NCI-H510A (cell line): ENCODE results near the gene SLC12A7.
"Not testable (repeated sequence)": the region's sequence is repeated elsewhere in the genome, so short reads cannot be mapped to it uniquely, and the experiment has no call there.

ENCODE experiments used
- DNase-seq: peaks from one replicate; lab custom pipeline; 2025; lab: John Stamatoyannopoulos, UW

Gene SLC12A7

DNA sequence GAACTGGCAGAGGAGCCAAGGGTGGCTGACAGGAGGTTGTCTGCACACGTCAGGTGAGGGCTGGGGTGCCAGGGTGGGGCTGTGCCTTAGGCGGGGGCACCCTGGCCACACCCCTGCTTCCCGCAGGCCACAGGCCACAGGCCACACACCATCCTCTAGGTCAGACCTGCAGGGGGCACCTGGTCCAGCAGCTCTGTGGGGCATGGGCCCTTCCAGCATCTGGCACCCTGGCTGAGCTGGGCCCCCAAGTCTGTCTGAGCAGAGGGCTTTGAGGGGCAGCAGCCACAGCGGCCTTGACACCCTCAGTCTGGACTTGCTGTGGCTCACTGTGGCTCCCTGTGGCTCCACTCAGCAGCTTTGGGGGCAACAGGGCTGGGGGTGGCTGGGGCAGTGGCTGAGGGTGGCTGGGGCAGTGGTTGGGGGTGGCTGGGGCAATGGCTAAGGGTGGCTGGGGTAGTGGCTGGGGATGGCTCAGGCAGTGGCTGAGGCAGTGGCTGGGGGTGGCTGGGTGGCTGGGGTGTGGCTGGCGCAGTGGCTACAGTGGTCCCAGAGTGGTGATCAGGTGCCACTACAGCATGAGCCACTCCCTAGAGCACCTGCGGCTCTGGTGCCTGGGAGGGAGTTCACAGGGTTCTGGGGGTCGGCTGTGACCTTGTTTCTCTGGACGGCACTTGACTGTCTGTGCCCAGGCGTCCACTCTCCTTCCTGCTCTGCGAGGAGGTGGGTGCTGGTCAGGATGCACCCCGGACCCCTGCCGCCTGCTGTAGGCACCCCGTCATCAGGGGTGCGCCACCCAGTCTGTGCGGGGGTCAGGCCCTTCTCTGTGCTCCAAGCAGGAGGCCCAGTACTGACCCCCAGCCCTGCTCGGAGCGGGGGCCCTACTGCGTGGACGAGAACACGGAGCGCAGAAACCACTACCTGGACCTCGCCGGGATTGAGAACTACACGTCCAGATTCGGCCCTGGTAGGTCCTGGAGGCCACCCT is 76.2 kb downstream of the SLC12A7 start:
- no peak for DNase-seq

DNA sequence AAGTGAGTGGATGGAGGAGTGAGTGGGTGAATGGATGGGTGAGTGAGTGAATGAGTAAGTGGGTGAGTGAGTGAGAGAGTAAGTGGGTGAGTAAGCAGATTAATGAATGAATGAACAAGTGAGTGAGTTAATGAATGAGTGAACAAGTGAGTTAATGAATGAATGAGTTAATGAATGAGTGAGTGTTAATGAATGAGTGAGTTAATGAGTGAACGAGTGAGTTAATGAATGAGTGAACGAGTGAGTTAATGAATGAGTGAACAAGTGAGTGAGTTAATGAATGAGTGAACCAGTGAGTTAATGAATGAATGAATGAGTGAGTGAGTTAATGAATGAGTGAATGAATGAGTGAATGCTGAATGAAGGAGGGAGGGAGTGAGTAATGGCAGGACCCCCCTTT is 76.9 kb downstream of the SLC12A7 start:
- no peak for DNase-seq

DNA sequence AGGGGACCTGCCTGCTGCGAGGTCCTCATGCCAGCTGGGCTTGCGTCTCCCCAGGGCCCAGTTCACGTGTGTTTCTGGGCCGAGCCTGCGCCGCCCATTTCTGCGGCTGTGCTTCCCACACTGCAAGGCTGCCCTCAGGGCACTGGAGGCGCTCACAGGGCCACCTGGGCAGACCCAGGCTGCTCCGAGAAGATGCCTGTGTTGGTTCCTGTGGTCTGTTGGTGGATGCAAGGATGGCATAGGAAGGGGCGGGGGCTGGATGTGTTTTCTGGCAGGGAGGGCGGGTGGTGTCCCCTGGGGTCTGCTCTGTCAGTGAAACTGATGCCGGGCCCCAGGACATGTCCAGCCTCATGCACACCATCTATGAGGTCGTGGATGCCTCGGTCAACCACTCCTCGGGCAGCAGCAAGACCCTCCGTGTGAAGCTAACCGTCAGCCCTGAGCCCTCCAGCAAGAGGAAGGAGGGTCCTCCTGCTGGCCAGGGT is 77.4 kb downstream of the SLC12A7 start:
- DNase-seq = no peak

DNA sequence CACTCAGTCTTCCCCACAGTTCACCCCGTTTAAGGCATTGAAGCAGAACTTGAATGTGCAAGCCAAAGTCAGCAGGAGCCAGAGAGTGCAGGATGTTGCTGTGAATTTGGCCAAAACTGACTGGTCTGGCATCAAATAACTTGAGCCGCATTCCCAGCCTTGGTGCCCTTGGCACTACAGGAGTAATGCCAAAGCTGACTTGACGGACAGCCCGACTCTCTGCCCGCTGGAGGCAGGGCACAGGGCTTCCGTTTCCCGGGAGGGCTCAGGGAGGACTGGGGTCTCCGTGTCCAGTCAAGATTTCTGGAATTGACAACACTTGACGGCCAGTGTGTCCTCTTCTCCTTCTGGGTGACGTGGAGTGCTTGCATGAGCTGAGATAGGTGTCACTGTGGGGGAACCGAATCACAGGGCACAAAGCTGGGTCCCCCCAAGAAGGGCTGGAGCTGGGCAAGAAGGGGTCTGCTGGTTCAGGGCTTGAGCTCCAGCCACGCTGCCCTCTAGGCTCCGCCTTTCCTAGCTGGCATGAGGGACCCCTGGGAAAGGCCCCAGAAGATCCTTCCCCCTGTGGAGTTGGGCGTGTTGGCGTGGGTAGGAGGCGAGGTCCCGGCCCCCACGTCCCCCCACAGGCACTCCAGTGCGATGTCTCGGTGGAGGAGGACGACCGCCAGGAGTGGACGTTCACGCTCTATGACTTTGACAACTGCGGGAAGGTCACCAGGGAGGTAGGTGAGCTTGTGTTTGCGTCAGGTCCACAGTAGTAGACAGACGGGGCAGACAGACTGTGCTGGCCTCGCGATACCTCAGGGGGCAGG is 78.0 kb downstream of the SLC12A7 start:
- no peak for DNase-seq

DNA sequence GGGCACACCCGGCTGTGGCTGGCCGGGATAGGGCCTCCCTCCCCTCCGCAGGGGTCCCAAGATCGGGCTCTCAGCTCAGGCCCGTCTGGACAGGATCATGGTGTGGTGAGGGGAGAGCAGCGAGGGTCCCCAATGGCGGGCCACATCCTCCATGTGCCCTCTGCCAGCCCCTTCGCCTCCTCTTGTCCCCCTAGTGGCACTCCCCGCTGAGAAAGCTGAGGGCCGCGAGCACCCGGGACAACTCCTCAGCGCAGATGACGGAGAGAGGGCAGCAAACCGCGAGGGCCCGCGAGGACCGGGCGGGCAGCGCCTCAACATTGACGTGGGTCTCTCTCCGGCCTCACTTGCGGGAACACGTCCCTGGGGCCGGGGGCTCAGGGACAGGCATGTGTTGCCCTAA is 78.7 kb downstream of the SLC12A7 start:
- DNase-seq = no peak

DNA sequence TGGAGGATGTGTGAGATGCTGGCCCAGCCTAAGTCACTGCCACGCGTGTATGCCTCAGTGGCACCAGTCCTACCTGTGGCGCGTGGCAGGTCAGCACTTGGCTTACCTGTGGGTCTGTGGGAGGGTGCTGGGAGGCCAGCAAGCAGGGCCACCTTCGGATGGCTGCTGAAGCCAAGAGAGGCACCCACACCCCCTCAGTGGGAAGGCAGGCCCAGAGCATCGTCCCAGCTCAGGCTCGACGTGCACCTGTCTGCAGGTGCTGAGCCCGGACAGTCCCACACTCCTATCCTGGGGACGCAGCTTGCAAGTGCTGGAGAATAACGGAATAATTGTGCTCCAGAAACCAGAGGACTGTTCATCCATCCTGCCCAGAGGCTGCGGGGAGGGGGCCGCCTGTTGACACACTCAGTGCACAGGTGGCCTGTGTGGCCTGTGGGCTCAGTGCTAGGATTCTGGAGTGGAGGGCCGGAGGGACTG is 79.3 kb downstream of the SLC12A7 start:
- DNase-seq = no peak

DNA sequence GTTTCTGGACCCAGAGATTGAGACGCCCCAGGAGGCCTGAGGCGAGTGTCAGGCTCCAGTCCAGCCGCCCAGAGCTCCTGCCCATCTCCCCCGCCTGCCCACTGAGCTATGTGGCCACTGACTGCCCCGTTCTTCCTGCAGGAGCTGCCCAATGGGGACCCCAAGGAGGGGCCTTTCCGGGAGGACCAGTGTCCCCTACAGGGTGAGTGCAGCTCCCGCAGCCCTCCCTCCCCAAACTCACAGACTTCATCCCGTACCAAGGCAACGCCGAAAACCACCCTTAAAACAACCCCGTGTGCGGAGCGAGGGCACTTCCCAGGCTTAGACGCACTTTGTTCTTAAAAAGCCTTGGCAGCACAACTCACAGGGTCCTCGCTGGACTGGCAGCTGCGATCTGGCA is 79.9 kb downstream of the SLC12A7 start:
- no peak for DNase-seq

DNA sequence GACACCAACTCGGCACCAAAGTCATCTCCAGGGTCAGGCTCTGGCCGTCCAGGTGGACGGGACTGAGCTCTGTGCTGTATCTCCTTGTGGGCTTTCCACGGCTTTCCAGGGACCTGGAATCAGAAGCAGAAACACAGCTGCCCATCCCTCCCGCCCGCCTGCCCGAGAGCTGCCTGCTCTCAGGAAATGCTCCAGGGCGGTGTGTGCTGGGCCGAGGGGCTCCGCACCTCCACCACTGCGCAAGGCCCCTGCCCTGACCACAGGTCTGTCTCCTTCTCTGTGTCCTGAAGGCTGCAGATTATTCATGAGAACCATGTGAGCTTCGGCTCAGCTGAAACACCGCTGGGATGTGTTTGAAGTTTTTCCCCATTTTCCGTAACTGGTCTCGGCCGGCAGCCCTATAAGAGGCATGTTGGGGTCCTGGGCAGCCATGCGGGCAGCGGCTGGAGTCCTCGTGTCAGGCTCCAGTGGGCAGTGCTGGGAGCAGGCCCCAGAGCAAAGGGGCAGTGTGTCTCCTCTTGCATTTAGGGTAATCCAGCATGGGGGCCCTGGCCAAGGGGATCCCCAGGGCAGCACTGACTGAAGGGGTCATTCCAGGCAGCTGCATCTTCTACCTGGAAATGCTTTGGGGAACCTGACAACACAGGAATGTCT is 80.4 kb downstream of the SLC12A7 start:
- DNase-seq = no peak

DNA sequence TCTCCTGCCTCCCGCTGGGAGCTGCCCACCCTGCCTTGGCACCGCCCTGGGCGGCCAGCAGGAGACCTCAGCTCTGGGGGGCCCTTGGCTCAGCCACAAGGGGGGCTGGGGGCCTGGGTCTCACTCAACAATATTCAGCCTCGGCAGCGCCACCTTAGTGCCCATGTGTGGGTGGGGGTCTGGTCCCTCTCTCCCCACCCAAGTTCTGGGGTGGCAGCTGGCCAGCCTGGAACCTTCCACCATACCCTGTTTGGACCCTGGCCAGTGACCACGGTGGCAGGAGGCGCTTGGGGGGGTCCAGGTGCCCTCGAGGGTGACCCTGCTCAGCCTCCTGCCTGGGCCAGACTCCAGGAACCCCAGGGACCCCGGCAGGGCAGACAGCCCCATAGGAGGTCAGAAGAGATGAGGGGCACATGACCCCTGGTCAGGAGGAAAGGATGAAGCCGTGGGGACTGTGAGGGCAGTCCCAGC is 81.0 kb downstream of the SLC12A7 start:
- DNase-seq = no peak

DNA sequence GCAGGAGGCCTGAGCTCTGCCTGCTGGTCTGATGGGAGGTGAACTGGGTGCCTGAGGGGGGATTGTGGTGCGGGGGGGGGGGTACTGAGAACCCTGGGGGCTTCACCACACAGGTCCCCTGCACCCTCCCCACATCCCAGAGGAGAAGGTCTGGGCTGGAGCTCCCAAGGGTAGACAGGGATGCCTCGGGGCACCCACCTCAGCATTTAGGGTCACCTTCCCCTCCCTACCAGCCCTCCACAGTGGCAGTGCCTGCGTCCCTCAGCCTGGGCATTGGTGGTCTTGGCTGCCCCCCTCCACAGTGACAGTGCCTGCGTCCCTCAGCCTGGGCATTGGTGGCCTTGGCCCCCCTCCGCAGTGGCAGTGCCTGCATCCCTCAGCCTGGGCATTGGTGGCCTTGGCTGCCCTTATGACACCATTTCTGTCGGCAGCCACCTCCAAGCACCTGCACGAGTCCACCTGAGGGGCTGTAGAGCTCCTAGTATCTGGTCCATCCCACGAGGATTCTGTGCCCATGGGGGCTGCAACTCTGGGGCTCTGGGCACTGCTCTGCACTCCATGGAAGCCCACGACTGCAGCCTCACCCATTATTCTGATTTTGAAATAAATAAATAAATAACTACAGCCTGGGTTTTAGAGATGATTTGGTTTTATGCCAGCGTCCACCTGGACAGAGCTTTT is 81.8 kb downstream of the SLC12A7 start:
- no peak for DNase-seq

DNA sequence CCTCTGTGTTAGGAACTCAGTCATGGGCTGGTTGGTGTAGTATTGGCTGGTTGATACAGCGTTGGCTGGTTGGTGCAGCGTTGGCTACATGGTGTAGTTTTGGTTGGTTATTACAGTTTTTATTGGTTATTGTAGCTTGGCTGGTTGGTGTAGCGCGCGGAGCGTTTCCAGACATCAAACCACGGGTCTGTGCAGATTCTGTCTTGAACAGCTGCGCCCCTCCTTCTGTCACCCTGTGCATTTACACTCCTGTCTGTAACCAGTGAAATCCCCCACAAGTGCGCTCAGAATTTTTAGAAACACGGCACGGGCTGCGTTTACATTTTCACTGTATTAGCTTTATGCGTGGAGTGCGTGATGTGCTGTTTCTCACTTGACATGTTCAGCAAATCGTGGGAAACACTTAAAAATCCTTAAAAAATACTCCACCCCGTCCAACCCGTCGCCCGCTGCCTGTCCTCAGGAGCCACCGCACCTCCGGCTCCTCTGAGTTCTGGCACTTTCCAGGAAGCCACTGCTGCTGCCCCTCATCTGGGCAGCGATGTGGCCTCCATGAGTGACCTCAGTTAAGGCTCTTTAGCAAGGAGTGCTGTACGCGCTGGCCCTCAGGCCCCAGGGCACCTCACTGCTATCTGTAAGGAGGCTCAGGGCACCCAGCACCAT is 82.5 kb downstream of the SLC12A7 start:
- DNase-seq = no peak

DNA sequence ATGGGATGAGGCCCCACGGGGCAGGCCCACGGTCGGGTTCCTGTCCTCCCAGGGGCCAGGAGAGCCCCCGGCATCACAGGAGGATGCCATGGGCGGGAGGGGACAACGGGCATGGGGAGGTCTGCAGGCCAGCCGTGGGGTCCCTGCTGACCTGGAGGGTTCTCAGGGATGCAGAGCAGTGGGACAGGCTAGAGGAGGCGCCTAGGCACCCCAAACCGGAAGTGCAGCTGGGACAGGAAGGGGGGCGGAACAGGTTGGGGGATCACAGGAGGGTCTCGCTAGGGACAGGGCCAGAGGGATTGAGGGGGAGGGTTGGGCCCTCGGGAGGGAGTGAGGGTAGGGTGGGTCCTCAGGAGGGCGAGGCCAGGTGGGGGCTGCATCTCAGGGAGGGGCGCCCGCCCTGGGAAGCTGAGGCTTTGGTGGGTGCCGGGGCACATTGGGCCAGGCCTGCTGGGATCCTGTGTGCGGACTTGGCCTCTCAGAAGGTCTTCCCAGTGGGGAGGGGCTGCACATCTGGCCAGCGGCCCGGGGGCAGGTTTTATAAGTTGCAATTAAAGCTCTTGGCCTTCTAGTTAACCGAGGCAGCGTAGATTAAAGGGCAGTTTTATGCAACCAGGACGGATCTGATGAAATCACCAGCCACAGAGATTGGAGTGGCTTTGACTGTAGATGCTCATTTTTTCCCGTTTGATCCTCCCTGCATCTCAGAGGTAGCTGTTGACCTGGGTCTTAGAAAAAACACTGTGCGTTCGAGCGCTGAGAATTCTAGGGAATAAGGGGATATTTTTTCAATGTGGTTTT is 83.2 kb downstream of the SLC12A7 start:
- DNase-seq = no peak

DNA sequence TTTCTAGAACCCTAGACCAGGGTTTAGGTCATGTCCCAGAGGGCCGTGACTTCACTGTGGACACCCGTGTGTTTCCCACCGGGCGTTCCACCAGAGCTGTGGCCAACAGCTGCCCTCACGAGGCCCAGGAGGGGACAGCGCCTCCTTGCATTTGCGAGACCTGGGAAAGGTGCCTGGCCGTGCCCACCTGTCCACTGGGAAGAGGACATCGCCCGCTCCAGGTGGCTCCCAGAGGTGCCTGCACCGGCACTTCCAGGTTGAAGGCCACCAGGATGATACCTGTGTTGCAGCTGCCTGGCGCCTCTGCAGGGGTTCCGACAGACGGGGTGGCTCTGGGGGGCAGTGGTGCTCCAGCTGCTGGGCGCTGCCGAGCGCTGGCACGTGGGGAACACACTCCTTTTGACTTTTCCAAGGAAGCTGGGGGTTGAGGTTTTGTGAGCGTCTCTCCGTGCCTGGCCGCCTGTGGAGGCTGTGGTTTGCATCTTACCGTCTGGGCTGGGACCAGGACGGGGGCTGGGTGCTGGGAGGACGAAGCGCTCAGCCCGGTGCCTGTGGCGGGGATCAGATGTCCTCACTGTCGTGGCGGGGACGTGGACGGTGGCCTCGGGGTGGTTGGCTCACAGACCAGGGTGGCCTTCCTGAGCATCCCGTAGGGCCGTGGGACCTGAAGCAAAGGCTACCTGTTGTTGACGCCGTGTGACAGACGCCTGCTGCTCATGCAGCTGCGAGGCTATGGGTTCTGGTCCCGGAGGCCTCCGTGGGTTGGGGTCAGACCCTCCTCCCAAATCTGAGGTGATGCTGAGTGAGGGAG is 84.0 kb downstream of the SLC12A7 start:
- no peak for DNase-seq

DNA sequence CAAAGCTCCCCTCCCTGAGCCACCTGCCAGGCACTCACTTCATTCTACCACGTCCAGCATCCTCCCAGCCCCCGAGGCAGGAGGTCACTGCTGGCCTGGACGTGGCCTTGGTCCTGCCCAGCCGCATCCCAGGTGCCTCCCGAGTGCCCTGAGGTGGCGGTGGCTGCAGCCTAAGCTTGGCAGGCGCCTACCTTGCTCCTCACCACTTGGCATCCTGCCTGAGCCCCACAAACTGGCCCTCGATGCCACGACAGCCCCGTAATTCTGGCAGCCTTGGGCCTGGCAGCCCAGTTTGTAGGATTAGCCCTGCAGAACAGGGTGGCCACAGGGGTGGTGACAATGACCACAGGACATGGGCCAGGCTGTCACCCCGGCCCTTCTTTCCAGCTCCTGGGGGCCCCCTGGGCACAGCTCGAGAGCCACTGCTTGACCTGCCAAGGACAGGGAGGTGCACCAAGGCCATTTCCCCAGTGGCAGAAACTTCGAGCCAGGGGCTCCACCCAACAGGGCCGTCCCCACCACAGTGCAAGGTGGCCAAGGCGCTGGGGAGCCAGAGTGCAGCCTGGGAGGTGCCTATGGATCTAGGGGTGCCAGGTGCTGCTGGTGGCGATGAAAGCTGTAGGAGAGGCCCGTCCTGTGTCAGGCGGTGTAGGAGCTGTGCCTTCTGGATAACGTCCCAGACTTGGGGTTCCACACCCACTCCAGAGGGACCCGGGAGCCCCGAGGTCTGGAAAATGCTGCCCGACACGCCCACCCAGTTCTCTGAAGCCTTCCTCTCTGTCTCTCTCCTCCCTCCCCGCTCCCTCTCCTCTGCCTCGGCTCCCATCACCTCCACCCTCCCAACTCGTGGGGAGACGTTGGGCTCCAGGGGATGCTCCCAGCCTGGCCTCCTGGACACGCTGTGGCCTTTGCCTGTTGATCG is 84.9 kb downstream of the SLC12A7 start:
- DNase-seq = no peak

DNA sequence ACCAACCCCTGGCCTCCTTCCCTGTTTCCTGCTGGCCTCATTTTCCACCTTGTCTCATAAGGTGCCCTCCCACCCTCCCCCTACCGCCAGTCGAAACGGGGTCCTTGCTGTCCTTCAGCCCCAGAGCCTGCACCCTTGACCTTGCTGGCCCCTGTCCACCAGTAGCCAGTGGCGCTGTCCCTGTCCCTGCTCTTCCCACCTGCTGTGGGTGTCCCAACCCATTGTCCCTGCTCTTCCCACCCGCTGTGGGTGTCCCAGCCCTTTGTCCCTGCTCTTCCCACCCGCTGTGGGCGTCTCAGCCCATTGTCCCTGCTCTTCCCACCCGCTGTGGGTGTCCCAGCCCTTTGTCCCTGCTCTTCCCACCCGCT is 89.9 kb downstream of the SLC12A7 start:
- not testable (repeated sequence) for DNase-seq

DNA sequence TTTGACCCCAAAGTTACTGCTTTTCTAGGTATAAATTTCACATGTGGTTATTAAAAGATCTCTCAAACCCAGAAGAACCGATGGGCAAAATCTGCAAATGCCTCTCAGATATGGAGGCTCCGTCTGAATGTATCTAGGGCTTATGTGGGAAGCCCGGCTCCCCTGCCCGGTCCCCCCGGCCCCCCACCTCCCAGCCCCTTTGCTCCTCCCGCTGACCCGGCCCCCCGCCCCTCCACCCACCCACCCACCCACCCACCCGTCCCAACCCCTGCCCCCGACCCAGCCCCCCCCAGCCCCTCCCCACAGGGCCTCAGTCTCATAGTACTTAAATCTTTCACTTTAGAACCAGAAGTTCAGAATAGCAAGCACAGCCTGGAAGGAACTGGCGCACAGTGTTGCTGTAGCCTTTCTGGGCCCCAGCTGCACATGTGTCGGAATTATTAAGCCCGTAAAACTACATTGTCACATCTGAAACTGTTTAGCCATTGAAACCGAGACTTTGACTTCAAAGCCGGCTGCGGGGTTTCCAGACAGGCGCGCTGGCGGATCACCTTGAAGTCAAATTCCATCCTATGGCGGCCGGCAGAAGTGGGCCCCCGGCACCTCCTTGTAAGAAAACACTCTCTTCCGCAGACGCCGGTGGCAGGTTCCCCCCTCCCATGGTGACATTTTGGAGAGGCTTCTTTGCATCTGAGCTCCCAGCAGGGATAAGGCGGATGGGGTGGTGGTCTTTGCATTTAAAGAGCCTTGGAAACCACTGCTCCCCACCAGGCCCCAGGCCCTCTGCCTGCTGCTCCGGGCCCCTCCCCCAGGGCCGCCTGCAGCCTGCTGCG is 90.5 kb downstream of the SLC12A7 start:
- DNase-seq = no peak

DNA sequence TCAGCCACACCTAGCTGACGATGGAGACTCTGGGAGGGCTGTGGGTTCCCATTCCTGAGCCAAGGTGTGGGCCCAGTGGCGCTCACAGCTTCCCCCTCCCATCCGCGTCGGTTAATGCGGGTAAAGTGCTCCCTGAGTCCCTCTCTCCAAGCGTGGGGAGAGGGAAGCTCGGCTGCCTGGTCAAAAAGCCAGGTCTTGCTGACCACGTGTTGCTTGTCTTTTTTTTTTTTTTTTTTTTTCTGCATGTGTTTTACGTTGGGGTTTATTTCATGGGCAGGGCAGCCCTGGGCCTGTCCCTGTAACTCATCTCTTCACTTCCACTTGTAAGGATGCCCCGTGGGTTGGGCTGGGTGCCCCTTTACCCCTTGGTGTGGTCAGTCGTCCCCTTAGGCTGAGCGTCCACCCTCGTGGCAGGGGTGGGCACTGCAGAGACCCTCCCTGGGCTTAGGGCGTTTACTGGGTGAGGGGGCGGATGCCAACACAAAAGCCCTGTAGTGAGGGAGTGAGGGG is 91.4 kb downstream of the SLC12A7 start:
- DNase-seq = no peak
